Keratinocyte (primary cell): ENCODE data around the gene CPNE1. TPM values are rescaled to one million over a fixed set of nuclear protein-coding genes. Genes with fewer than 3 reads are reported as not detected.

Experiments
- DNase-seq: peaks from one replicate; pipeline ENCODE4 v3.0.0-alpha.2; 2011; ENCODE audit warnings: low read depth, missing footprints, low spot score
- FAIRE-seq: peaks from 2 replicates; lab custom pipeline; 2011; peaks lifted over from hg19 to GRCh38; lab: Jason Lieb, UNC
- H2AFZ ChIP-seq: 2 replicates; pipeline ENCODE4 v1.6.0; 2012; ENCODE audit warnings: low read length, control low read depth, inconsistent platforms; ENCODE audit not compliant: control insufficient read depth
- H3K27ac ChIP-seq: 2 replicates; pipeline ENCODE4 v1.5.1; 2011; ENCODE audit warnings: low read length; ENCODE audit not compliant: control insufficient read depth, insufficient read depth
- H3K27me3 ChIP-seq: 3 replicates; pipeline ENCODE4 v1.6.0; 2011; ENCODE audit warnings: low read length; ENCODE audit not compliant: control insufficient read depth, insufficient read depth; ENCODE audit errors: extremely low read depth
- H3K36me3 ChIP-seq, 2 experiments: 2 replicates in 1 of 2; 3 replicates in 1 of 2; pipeline ENCODE4 v1.5.1; 2011; ENCODE audit warnings: low read length in 2 of 2, mild to moderate bottlenecking in 1 of 2; ENCODE audit not compliant: control insufficient read depth in 2 of 2, insufficient read depth in 2 of 2; ENCODE audit errors: extremely low read depth in 1 of 2
- H3K4me1 ChIP-seq: 3 replicates; pipeline ENCODE4 v1.5.1; 2011; ENCODE audit warnings: low read length; ENCODE audit not compliant: control insufficient read depth, insufficient read depth; ENCODE audit errors: extremely low read depth
- H3K4me2 ChIP-seq: 3 replicates; pipeline ENCODE4 v1.6.0; 2011; ENCODE audit warnings: low read depth, low read length; ENCODE audit not compliant: control insufficient read depth, insufficient read depth; ENCODE audit errors: extremely low read depth
- H3K4me3 ChIP-seq, 3 experiments: fragments of 200-600 bp in 1 of 3; sonication (generic) in 1 of 3; 2 replicates in 2 of 3; 3 replicates in 1 of 3; pipeline ENCODE4 v1.5.1; 2011 to 2016; ENCODE audit warnings: low read length in 3 of 3, mild to moderate bottlenecking in 3 of 3, control low read depth in 2 of 3, inconsistent platforms in 1 of 3, low read depth in 1 of 3, mixed read lengths in 1 of 3, mixed run types in 1 of 3, moderate library complexity in 1 of 3; ENCODE audit not compliant: control insufficient read depth in 2 of 3, insufficient read depth in 2 of 3; ENCODE audit errors: extremely low read depth in 1 of 3
- H3K79me2 ChIP-seq: 2 replicates; pipeline ENCODE4 v1.6.0; 2012; ENCODE audit warnings: low read length; ENCODE audit not compliant: control insufficient read depth, insufficient read depth
- H3K9ac ChIP-seq: 3 replicates; pipeline ENCODE4 v1.6.0; 2011; ENCODE audit warnings: low read length; ENCODE audit not compliant: control insufficient read depth, insufficient read depth; ENCODE audit errors: extremely low read depth
- H3K9me1 ChIP-seq: 3 replicates; pipeline ENCODE4 v1.6.0; 2011; ENCODE audit warnings: low read length; ENCODE audit not compliant: control insufficient read depth, insufficient read depth; ENCODE audit errors: extremely low read depth
- H3K9me3 ChIP-seq: 2 replicates; pipeline ENCODE4 v1.5.1; 2012; ENCODE audit warnings: low read depth, low read length; ENCODE audit not compliant: control insufficient read depth
- H4K20me1 ChIP-seq: 3 replicates; pipeline ENCODE4 v1.6.0; 2011; ENCODE audit warnings: low read length; ENCODE audit not compliant: control insufficient read depth, insufficient read depth; ENCODE audit errors: extremely low read depth
- EZH2 ChIP-seq: IDR thresholded peaks from one replicate; pipeline ENCODE4 v1.6.1; 2012; ENCODE audit warnings: inconsistent platforms, mild to moderate bottlenecking, low read length, moderate library complexity
- dilution Hi-C: fragments of 300-500 bp; cut with MboI; formaldehyde crosslinking; loops from one replicate; pipeline ENCODE4 v1.7.0; 2020; ENCODE audit warnings: low sequenced_read_pairs; ENCODE audit not compliant: extremely low pct_ligation_motif_present
- polyA plus RNA-seq, 5 experiments: library from polyadenylated mRNA; depleted of rRNA in 3 of 5; stranded (reverse) in 3 of 5; stranded (forward) in 1 of 5; unstranded in 1 of 5; fragments of >200 nt; gene quantifications; 1 replicate in 1 of 5; 2 replicates in 3 of 5; 3 replicates in 1 of 5; pipeline versions ENCODE4 v1.2.1 to v1.2.3, GENCODE V29; 2011 to 2012; ENCODE audit warnings: missing spikeins in 2 of 5, low read depth in 1 of 5, low replicate concordance in 1 of 5
- TF ChIP-seq, protein P1 (sequence below), 3 experiments: IDR thresholded peaks in 1 of 3; conservative IDR thresholded peaks in 1 of 3; optimal IDR thresholded peaks in 1 of 3; 2 replicates in 2 of 3; 3 replicates in 1 of 3; pipeline versions ENCODE3 to v1.5.1; 2011; ENCODE audit warnings: low read length in 3 of 3, mild to moderate bottlenecking in 3 of 3, moderate library complexity in 2 of 3, control low read depth in 1 of 3, inconsistent platforms in 1 of 3; ENCODE audit not compliant: insufficient read depth in 2 of 3; ENCODE audit errors: extremely low read depth in 1 of 3

The CPNE1 gene
- polyA plus RNA-seq, 1 donor (not counting 4 experiments of a cell fraction or from before 2014, with no cell fraction given), result 111 TPM

DNA sequence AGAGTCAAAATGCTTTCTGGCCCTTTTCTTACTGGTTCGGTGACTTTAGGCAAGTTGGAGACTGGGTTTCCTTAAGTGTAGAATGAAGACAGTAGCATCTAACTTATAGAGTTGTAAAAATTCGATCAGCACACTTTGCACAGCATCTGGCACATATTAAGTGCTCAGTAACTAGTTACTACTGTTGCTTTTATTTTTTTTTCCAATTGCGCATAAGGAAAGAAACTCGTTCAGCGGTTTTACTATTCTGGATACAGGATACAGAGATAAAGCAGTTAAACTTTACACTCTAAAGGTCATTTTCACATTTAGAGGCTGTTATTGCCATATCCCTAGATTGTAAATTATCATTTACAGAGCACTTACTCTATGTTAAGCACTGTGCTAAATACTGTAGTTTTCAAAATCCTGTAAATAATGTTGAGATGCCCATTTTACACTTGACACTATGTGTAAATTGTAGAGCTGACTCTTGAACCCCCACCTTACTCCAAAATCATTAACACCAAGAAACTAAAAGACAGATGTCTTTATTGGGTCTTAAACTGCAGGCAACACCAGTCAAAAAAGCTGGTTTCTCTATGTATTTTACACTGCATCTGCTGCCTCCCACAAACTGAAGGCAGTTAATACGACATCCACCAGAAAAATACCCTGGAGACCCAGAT is 35.4 kb upstream of the CPNE1 start:
- H2AFZ ChIP-seq, result no peak overlapping the region
- FAIRE-seq (no peak), DNase-seq (no peak)
- peaks cover 33% of the 10 kb centered on the region for H3K79me2 ChIP-seq
- H3K27me3 ChIP-seq, result no peaks in the 10 kb centered on the region
- H3K4me1 ChIP-seq, result peaks cover 17% of the 10 kb centered on the region
- H3K27ac ChIP-seq, result peak overlapping the region; percentile 88
- peak overlapping the region; percentile 100 for H3K4me2 ChIP-seq
- H3K9me3 ChIP-seq, result no peaks in the 10 kb centered on the region
- H3K4me3 ChIP-seq, result peak overlapping the region; percentile 78 to 90 (median 84)
- H3K9ac ChIP-seq, result peak overlapping the region; percentile 98
- TF ChIP-seq EZH2, result no peak
- TF ChIP-seq, protein P1, sequence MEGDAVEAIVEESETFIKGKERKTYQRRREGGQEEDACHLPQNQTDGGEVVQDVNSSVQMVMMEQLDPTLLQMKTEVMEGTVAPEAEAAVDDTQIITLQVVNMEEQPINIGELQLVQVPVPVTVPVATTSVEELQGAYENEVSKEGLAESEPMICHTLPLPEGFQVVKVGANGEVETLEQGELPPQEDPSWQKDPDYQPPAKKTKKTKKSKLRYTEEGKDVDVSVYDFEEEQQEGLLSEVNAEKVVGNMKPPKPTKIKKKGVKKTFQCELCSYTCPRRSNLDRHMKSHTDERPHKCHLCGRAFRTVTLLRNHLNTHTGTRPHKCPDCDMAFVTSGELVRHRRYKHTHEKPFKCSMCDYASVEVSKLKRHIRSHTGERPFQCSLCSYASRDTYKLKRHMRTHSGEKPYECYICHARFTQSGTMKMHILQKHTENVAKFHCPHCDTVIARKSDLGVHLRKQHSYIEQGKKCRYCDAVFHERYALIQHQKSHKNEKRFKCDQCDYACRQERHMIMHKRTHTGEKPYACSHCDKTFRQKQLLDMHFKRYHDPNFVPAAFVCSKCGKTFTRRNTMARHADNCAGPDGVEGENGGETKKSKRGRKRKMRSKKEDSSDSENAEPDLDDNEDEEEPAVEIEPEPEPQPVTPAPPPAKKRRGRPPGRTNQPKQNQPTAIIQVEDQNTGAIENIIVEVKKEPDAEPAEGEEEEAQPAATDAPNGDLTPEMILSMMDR (optimal IDR thresholded peaks at IDR 0.05 in 1 of 3, IDR thresholded peaks at IDR 0.05 in 1 of 3, conservative IDR thresholded peaks at IDR 0.05 in 1 of 3; ENCODE audit: extremely low read depth in 1 of 3, insufficient read depth in 2 of 3, low read length in 3 of 3), result no peak
- no peaks in the 10 kb centered on the region for H3K9me1 ChIP-seq
- dilution Hi-C loops, result no loop called here
- H3K36me3 ChIP-seq, result peaks cover 17 to 18% of the 10 kb centered on the region in 2 experiments
- H4K20me1 ChIP-seq, result peaks cover 9% of the 10 kb centered on the region

DNA sequence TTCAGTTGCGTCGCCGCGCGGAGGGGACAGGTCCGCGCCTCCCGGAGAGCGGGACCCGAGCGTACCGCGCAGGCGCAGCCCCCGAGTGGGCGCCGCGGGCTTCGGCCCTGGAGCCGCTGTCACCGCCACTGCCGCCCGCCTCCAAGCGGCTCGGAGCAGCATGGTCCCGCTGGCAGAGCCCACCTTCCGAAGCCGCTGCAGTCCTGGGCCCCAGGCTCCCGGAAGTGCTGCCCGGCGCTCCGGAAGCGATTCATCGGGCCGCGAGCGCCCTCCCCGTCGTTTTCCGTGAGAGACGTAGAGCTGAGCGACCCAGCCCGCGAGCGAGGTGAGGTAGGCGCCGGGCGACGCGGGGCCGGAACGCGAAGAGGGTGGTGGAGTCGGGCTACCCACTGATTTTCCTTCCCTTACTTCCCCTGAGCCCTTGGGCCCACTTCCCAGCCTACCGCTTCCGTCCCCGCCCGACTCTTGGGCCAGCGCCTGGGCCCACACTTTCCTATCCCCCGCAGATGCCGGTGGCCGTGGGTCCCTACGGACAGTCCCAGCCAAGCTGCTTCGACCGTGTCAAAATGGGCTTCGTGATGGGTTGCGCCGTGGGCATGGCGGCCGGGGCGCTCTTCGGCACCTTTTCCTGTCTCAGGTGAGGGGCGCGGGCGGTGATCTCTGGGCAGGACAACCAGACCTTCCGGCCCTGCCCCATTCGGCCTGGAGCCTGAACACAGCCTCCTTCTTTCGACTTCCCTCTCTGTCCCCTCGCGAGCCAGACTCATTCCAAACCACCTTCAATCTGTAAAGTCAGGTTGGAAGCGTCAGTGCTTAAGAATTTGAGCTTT is 34.6 kb upstream of the CPNE1 start, which contains the start of the genes NFS1 and ROMO1:
NFS1 (minus strand) TSS at position 226 of the 830 bp plus-strand sequence; CDS start at position 162, 64 bp downstream.
ROMO1 (plus strand) TSS at position 279 of the 830 bp plus-strand sequence; CDS start at position 507, 228 bp downstream.
- no peaks in the 10 kb centered on the region for H3K9me1 ChIP-seq
- peak within 1 kb of the TSS; percentile 84 for H2AFZ ChIP-seq
- H3K4me2 ChIP-seq, result peak within 1 kb of the TSS; percentile 100
- H3K27me3 ChIP-seq, result no peaks in the 10 kb centered on the region
- peaks cover 3% of the 10 kb centered on the region for H4K20me1 ChIP-seq
- H3K36me3 ChIP-seq, result peaks cover 13 to 14% of the 10 kb centered on the region in 2 experiments
- peaks cover 33% of the 10 kb centered on the region for H3K79me2 ChIP-seq
- no peaks in the 10 kb centered on the region for H3K9me3 ChIP-seq
- peak within 1 kb of the TSS; percentile 88 for H3K27ac ChIP-seq
- FAIRE-seq (no peak), DNase-seq (no peak)
- peak within 1 kb of the TSS; percentile 98 for H3K9ac ChIP-seq
- no peak for TF ChIP-seq EZH2
- TF ChIP-seq, protein P1 (optimal IDR thresholded peaks at IDR 0.05 in 1 of 3, IDR thresholded peaks at IDR 0.05 in 1 of 3, conservative IDR thresholded peaks at IDR 0.05 in 1 of 3; ENCODE audit: extremely low read depth in 1 of 3, insufficient read depth in 2 of 3, low read length in 3 of 3), result peak in 2 of 3 experiments; percentile 7 to 50
- peaks cover 17% of the 10 kb centered on the region for H3K4me1 ChIP-seq
- dilution Hi-C loops, result no loop called here
- H3K4me3 ChIP-seq, result peak within 1 kb of the TSS; percentile 78 to 90 (median 84)
